ENCODE results near the gene WNT7A.

The WNT7A gene

GRCh38 chr3:13841826-13842225, 38.0 kb downstream of the WNT7A start:
- Histone ChIP-seq H3K4me1 (ENCODE audit: insufficient read depth, low read length) (peaks cover 7% of the 10 kb centered on the region; the same call in 1 of the 2 replicates), H3K36me3 (ENCODE audit: insufficient read depth, low read length) (no peaks in the 10 kb centered on the region), H3K9me3 (ENCODE audit: control insufficient read depth, insufficient read depth, low read length) (no peaks in the 10 kb centered on the region), H3K9ac (ENCODE audit: low read depth, low read length) (no peak overlapping the region)

- H3K9ac ChIP-seq (ENCODE audit: low read depth, low read length): no peak overlapping the region
- H3K4me1 ChIP-seq (ENCODE audit: insufficient read depth, low read length): peaks cover 7% of the 10 kb centered on the region; the same call in 1 of the 2 replicates
- no peaks in the 10 kb centered on the region for H3K36me3 ChIP-seq (ENCODE audit: insufficient read depth, low read length)
- H3K9me3 ChIP-seq (ENCODE audit: control insufficient read depth, insufficient read depth, low read length): no peaks in the 10 kb centered on the region
Measured at GRCh38 chr3:13841141-13841540, 38.7 kb downstream of the WNT7A start.

- H3K4me1 ChIP-seq (ENCODE audit: insufficient read depth, low read length): peaks cover 7% of the 10 kb centered on the region; the same call in 1 of the 2 replicates
- no peaks in the 10 kb centered on the region for H3K36me3 ChIP-seq (ENCODE audit: insufficient read depth, low read length)
- no peaks in the 10 kb centered on the region for H3K9me3 ChIP-seq (ENCODE audit: control insufficient read depth, insufficient read depth, low read length)
- H3K9ac ChIP-seq (ENCODE audit: low read depth, low read length): no peak overlapping the region
Measured at GRCh38 chr3:13840456-13840855, 39.4 kb downstream of the WNT7A start.

DNA sequence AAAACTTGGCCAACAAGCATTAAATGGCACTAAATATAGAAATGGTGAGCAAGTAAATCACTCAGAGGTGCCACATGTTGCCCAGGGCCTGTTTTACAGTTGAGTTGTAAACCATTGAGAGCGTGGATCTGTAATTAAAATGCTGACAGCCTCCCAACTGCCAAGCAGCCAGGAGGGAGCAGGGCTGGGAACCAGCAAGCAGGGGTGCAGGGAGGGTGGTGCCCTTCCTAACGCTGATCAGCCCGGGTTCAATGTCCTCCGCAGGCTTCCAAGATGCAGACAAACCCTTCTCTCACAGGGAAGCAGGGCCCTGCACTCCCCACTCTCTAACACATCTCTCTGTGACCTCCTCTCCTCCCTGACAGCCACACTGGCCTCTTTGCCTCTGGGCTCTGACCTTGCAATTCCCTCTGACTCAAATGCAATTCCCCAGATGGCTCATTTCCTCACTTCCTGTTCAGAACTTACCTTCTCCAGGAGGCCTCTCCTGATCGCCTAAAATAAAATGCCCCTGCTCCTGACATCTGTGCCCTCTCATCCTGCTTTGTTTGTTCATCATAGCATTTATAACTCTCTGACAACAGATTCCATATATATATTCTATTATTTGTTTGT, 40.0 kb downstream of the WNT7A start:
- H3K9me3 ChIP-seq (ENCODE audit: control insufficient read depth, insufficient read depth, low read length): no peaks in the 10 kb centered on the region
- H3K9ac ChIP-seq (ENCODE audit: low read depth, low read length): no peak overlapping the region
- no peaks in the 10 kb centered on the region for H3K36me3 ChIP-seq (ENCODE audit: insufficient read depth, low read length)
- peaks cover 7% of the 10 kb centered on the region; the same call in 1 of the 2 replicates for H3K4me1 ChIP-seq (ENCODE audit: insufficient read depth, low read length)

DNA sequence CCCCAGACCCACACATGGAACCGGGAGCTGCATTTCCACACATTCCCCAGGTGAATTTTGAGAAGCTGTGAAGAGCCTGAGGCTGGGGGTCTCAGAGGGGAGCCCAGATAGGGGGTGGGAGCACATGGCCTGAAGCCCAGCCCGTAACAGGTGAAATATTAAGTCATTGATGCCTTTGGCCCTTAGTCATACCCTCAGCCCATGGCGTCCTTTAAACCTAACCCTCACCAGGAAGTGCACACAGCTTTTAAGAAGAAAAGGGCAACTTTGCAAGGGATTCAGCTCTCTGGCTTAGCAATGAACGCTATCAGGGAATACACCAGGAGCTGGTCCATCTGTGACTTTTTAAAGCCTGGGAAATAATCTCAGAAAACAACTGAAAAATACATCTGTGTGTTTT, 40.6 kb downstream of the WNT7A start:
- Histone ChIP-seq H3K9ac (ENCODE audit: low read depth, low read length) (no peak overlapping the region), H3K4me1 (ENCODE audit: insufficient read depth, low read length) (peaks cover 7% of the 10 kb centered on the region; the same call in 1 of the 2 replicates), H3K9me3 (ENCODE audit: control insufficient read depth, insufficient read depth, low read length) (no peaks in the 10 kb centered on the region), H3K36me3 (ENCODE audit: insufficient read depth, low read length) (no peaks in the 10 kb centered on the region)

DNA sequence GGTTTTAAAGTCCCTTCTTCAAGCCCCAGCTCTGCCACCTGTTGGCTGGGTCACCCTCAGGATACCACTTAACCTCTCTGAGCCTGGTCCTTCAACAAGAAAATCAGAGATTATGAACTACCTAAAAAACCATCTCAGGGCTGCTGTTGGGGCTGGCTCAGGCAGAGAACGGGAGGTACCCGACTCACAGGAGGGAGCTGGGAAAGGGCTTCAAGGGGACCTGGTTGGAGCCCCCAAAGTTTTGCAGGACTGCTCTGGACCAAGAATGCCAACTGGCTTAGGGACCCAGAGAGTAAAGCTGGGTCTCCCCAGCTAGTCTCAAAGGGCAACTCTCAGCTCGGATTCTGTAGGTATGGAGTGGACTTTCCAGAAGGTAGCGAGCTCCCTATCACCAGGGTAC, 41.5 kb downstream of the WNT7A start:
- Histone ChIP-seq H3K4me1 (ENCODE audit: insufficient read depth, low read length) (peaks cover 7% of the 10 kb centered on the region; the same call in 1 of the 2 replicates), H3K9me3 (ENCODE audit: control insufficient read depth, insufficient read depth, low read length) (no peaks in the 10 kb centered on the region), H3K36me3 (ENCODE audit: insufficient read depth, low read length) (no peaks in the 10 kb centered on the region), H3K9ac (ENCODE audit: low read depth, low read length) (no peak overlapping the region)

DNA sequence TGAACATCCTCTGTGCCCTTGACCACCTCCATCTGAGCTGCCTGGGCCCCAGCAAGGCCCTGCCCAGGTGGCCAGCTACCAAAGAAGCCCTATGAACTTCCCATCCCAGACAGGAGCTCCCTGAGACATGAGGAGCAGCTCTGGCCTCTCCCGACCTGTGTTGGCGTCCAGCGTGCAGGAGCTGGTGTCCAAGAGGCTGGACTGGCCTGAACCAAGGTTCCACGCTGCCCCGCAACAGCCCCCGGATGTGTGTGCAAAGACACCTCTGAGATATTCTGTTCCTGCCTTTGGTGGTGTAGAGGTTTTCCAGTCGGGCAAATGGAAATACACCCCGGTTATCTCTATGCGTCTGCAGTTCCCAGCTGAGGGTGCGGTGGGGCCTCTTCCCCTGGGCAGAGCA, 42.1 kb downstream of the WNT7A start:
- H3K36me3 ChIP-seq (ENCODE audit: insufficient read depth, low read length): no peaks in the 10 kb centered on the region
- H3K4me1 ChIP-seq (ENCODE audit: insufficient read depth, low read length): peaks cover 7% of the 10 kb centered on the region; the same call in 1 of the 2 replicates
- H3K9me3 ChIP-seq (ENCODE audit: control insufficient read depth, insufficient read depth, low read length): no peaks in the 10 kb centered on the region
- H3K9ac ChIP-seq (ENCODE audit: low read depth, low read length): no peak overlapping the region

DNA sequence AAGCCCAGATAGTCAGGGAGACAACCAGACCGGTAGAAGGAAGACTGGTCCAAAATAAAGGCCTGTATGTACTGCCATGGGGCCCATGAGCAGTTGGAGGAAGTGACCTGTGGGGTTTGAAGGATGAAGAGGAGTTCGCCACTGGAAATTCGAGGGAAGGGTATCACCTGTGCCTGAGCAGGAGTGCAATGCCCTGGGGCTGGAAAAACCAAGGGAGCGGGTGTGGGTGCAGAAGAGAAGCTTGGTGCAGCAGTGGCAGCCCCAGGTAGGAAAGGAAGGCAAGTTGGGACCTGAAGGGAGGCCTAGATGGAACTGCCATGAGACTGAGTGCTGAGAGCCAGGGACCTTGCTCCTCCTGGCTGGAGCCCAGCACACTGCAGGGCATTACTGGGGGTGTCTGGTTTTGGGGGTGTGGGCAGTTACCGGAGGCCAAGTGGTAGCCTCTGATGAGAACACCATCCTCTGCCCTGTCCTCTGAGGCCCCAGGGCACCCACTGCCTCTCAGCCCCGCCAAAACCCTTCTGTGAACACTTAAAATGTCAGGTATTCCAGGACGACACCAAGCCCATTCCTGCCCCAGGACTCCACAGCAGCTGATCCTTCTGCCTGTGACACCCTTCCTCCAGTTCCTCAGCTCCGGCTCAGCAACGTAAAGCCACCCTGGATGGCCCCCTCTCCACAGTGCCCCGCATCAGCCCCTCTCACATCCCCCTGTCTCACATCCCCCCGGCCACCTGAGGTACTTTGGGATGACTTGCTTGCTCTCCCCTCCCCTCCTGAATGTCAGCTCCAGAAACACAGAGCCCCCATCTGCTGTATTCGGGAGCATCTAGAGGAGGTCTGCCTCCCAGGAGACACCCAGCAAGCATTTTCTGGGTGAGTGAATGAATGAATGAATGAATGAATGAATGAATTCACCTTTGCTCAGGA, 42.9 kb downstream of the WNT7A start:
- Histone ChIP-seq H3K9me3 (ENCODE audit: control insufficient read depth, insufficient read depth, low read length) (no peaks in the 10 kb centered on the region), H3K4me1 (ENCODE audit: insufficient read depth, low read length) (peaks cover 7% of the 10 kb centered on the region; the same call in 1 of the 2 replicates), H3K36me3 (ENCODE audit: insufficient read depth, low read length) (no peaks in the 10 kb centered on the region), H3K9ac (ENCODE audit: low read depth, low read length) (no peak overlapping the region)

DNA sequence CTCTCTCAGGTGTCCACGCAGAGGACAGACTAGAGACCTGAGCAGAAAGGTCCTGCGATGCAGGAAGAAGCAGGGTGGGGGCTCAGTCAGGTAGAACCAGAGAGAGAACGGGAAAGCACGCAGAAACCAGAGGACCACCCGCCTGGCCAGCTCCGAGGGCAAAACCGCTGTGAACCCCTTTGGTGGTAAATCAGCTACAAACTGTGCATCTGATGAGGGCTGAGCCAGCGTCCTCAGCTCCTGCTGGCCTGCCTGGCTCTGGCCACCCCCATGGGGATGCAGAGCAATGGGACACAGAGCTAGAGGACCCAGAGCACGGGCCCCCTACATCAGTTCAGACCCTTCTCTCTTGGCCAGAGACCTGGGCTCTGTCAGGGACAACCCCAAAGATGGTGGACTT, 44.6 kb downstream of the WNT7A start:
- Histone ChIP-seq H3K9me3 (ENCODE audit: control insufficient read depth, insufficient read depth, low read length) (no peaks in the 10 kb centered on the region), H3K4me1 (ENCODE audit: insufficient read depth, low read length) (peaks cover 7% of the 10 kb centered on the region; the same call in 1 of the 2 replicates), H3K9ac (ENCODE audit: low read depth, low read length) (no peak overlapping the region), H3K36me3 (ENCODE audit: insufficient read depth, low read length) (no peaks in the 10 kb centered on the region)

DNA sequence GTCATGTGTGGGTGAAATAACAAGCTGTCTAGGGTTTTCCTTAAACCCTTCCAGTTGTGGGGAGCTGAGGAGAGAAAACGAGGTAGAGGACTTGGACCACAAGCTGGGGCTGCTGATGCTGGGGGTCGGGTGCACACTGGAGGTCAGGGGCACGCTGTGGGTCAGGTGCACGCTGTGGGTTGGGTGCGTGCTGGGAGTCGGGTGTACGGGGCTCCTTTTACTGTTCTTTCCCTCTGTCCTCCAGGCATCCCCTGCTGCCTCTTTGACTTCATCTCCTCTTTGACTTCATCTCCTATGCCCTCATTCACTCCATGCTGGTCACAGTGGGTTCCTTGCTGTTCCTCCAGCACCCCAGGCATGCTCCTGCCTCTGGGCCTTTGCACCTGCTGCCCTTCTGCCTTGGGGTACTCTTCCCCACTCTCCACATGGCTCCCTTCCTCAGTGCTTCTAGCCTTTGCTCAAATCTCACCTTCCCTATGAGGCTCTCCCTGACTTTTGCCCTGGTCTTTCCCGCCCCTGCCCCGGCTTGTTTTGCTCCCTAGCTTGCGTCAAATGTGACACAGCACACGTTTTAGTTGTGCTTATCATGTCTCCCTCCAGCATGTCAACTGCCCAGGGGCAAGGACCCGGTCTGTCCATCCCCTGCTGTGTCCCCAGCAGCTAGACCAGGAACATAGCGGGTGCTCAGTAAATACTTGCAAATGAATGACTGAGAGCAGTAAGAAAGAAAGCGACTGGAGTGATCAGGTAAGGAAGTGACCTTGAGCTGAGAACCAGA, 45.4 kb downstream of the WNT7A start:
- no peaks in the 10 kb centered on the region for H3K36me3 ChIP-seq (ENCODE audit: insufficient read depth, low read length)
- no peak overlapping the region for H3K9ac ChIP-seq (ENCODE audit: low read depth, low read length)
- peaks cover 3% of the 10 kb centered on the region; the same call in 1 of the 2 replicates for H3K4me1 ChIP-seq (ENCODE audit: insufficient read depth, low read length)
- no peaks in the 10 kb centered on the region for H3K9me3 ChIP-seq (ENCODE audit: control insufficient read depth, insufficient read depth, low read length)

- Histone ChIP-seq H3K9me3 (ENCODE audit: control insufficient read depth, insufficient read depth, low read length) (no peaks in the 10 kb centered on the region), H3K9ac (ENCODE audit: low read depth, low read length) (no peak overlapping the region), H3K4me1 (ENCODE audit: insufficient read depth, low read length) (no peaks in the 10 kb centered on the region), H3K36me3 (ENCODE audit: insufficient read depth, low read length) (no peaks in the 10 kb centered on the region)
Measured at GRCh38 chr3:13833506-13834257, 46.2 kb downstream of the WNT7A start.

DNA sequence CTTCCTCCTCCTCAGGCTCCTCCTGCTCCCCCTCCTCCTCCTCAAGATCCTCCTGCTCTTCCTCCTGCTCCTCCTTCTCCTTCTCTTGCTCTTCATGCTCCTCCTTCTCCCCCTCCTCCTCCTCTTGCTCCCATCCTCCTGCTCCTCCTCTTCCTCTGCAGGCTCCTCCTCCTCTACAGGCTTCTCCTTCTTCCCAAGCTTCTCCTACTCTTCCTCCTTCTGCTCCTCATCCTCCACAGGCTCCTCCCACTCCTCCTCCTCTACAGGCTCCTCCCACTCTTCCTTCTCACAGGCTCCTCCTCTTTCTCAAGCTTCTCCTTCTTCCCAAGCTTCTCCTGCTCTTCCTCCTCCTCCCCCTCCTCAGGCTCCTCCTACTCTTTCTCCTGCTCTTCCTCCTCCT, 47.7 kb downstream of the WNT7A start:
- H3K9me3 ChIP-seq (ENCODE audit: control insufficient read depth, insufficient read depth, low read length): no peaks in the 10 kb centered on the region
- no peak overlapping the region for H3K9ac ChIP-seq (ENCODE audit: low read depth, low read length)
- no peaks in the 10 kb centered on the region for H3K4me1 ChIP-seq (ENCODE audit: insufficient read depth, low read length)
- H3K36me3 ChIP-seq (ENCODE audit: insufficient read depth, low read length): no peaks in the 10 kb centered on the region

GRCh38 chr3:13831386-13831996, 48.4 kb downstream of the WNT7A start:
- Histone ChIP-seq H3K36me3 (ENCODE audit: insufficient read depth, low read length) (no peaks in the 10 kb centered on the region), H3K9ac (ENCODE audit: low read depth, low read length) (no peak overlapping the region), H3K9me3 (ENCODE audit: control insufficient read depth, insufficient read depth, low read length) (no peaks in the 10 kb centered on the region), H3K4me1 (ENCODE audit: insufficient read depth, low read length) (no peaks in the 10 kb centered on the region)

All from ES-I3 (cell line).